K562 (cell line): Measurements from ENCODE around the gene RAD52. TPM values are rescaled to one million over a fixed set of nuclear protein-coding genes. Genes with fewer than 3 reads are reported as not detected.
A peak's percentile ranks its signal among the peaks of the same experiment; 100 is the strongest.

Source experiments
- ATF3 ChIP-seq, 2 experiments: fragments of 450-650 bp in 1 of 2; sonication (generic) in 1 of 2; formaldehyde crosslinking in 1 of 2; IDR thresholded peaks in 1 of 2; conservative IDR thresholded peaks in 1 of 2; 2 replicates each; pipeline versions ENCODE4 v1.6.1 to v1.8.1; 2016 to 2023; ENCODE audit warnings: mild to moderate bottlenecking in 2 of 2, moderate library complexity in 2 of 2, inconsistent platforms in 1 of 2, missing genetic modification reagents in 1 of 2
- BCLAF1 ChIP-seq, 2 experiments: fragments of 450-650 bp in 1 of 2; IDR thresholded peaks; 2 replicates each; pipeline ENCODE4 v1.6.1; 2011 to 2017; ENCODE audit warnings: low read depth in 2 of 2, antibody characterized with exemption in 1 of 2, borderline replicate concordance in 1 of 2, low read length in 1 of 2, mild to moderate bottlenecking in 1 of 2, mixed read lengths in 1 of 2; ENCODE audit not compliant: control insufficient read depth in 1 of 2
- CHD1 ChIP-seq: fragments of 200-600 bp; sonication (generic); IDR thresholded peaks from one replicate; pipeline ENCODE4 v1.6.1; 2012; ENCODE audit warnings: mild to moderate bottlenecking, moderate library complexity, low read length, inconsistent platforms
- ELF4 ChIP-seq: fragments of 450-650 bp; formaldehyde crosslinking; IDR thresholded peaks from 2 replicates; pipeline ENCODE4 v1.4.0; 2022; ENCODE audit warnings: missing genetic modification characterization
- EP300 ChIP-seq: IDR thresholded peaks from 2 replicates; pipeline ENCODE4 v1.6.1; 2012; ENCODE audit warnings: low read length, improper control_type of control experiment
- ETS1 ChIP-seq: conservative IDR thresholded peaks from 2 replicates; pipeline ENCODE4 v1.6.1; 2011; ENCODE audit warnings: low read depth, mild to moderate bottlenecking, low read length; ENCODE audit not compliant: control insufficient read depth
- ETV6 ChIP-seq, 3 experiments: fragments of 150-350 bp in 1 of 3; sonication (generic) in 1 of 3; formaldehyde crosslinking in 1 of 3; IDR thresholded peaks; 2 replicates each; pipeline versions ENCODE4 v1.6.1 to v1.8.0; 2014 to 2022; ENCODE audit warnings: borderline replicate concordance in 2 of 3, low read depth in 2 of 3, antibody characterized with exemption in 1 of 3, low read length in 1 of 3, mild to moderate bottlenecking in 1 of 3, missing genetic modification reagents in 1 of 3
- MITF ChIP-seq: IDR thresholded peaks from 2 replicates; pipeline ENCODE4 v1.6.1; 2014; ENCODE audit warnings: antibody characterized with exemption
- POLR2G ChIP-seq: fragments of 200-400 bp; formaldehyde crosslinking; IDR thresholded peaks from 2 replicates; pipeline ENCODE4 v1.6.1; 2017; ENCODE audit warnings: low read depth, mild to moderate bottlenecking, antibody characterized with exemption, low read length, moderate library complexity
- TBP ChIP-seq: optimal IDR thresholded peaks from 2 replicates; pipeline ENCODE3; 2011; ENCODE audit warnings: low read depth, low read length, improper control_type of control experiment
- TFAM ChIP-seq: fragments of 250-450 bp; sonication (Bioruptor Pico); conservative IDR thresholded peaks from 2 replicates; pipeline ENCODE4 v1.5.0; 2021; ENCODE audit warnings: mild to moderate bottlenecking, moderate library complexity
- THRA ChIP-seq: fragments of 450-650 bp; IDR thresholded peaks from 2 replicates; pipeline ENCODE4 v1.6.1; 2017; ENCODE audit warnings: mild to moderate bottlenecking, moderate library complexity
- ZBTB1 ChIP-seq: sonication (generic); formaldehyde crosslinking; IDR thresholded peaks from 2 replicates; pipeline ENCODE4 v1.8.1; 2023; ENCODE audit warnings: missing genetic modification reagents, low read depth, mild to moderate bottlenecking, borderline replicate concordance
- ZKSCAN3 ChIP-seq: fragments of 250-450 bp; sonication (Bioruptor Pico); IDR thresholded peaks from 2 replicates; pipeline ENCODE4 v1.4.0; 2020
- ZNF134 ChIP-seq: fragments of 250-450 bp; sonication (Bioruptor Pico); conservative IDR thresholded peaks from 2 replicates; pipeline ENCODE4 v1.4.0; 2020
- ZNF143 ChIP-seq: sonication (generic); formaldehyde crosslinking; IDR thresholded peaks from 2 replicates; pipeline ENCODE4 v1.9.0; 2022; ENCODE audit warnings: mild to moderate bottlenecking, missing genetic modification reagents
- ZNF699 ChIP-seq: fragments of 250-450 bp; sonication (Bioruptor Pico); IDR thresholded peaks from 2 replicates; pipeline ENCODE4 v1.8.0; 2021; ENCODE audit warnings: mild to moderate bottlenecking, moderate library complexity; ENCODE audit not compliant: insufficient replicate concordance
- polyA plus RNA-seq, 8 experiments: library from polyadenylated mRNA; depleted of rRNA in 4 of 8; stranded (reverse) in 5 of 8; unstranded in 3 of 8; fragments of >200 nt; fragmentation: Nextera tagmentation in 2 of 8; fragmentation: Illumina TruSeq in 1 of 8; extraction: Ambion mirVana in 2 of 8; extraction: Trizol in 1 of 8; gene quantifications; 2 replicates each; pipeline versions ENCODE4 v1.2.1 to v1.2.3, GENCODE V29; 2011 to 2014; ENCODE audit warnings: inconsistent platforms in 1 of 8, missing spikeins in 1 of 8
- total RNA-seq, 7 experiments: library from RNA; depleted of rRNA in 6 of 7; stranded (reverse); fragments of >200 nt in 6 of 7; fragmentation: Illumina TruSeq in 2 of 7; extraction: Trizol in 2 of 7; gene quantifications; 2 replicates each; pipeline versions ENCODE4 v1.2.1 to v1.2.3, GENCODE V29; 2011 to 2021; ENCODE audit warnings: low replicate concordance in 1 of 7

The RAD52 gene
- total and polyA plus RNA-seq, 9 of the 15 experiments (the other 6 are each of a cell fraction or from before 2014, with no cell fraction given), result 1.3 to 15.9 (median 9.3) TPM

- TF ChIP-seq THRA (no peak), ZNF699 (CRISPR knock-in tag) (no peak), ETV6 (IDR thresholded peaks at IDR 0.05; ENCODE audit: borderline replicate concordance in 1 of 2, low read depth in 2 of 2, low read length in 1 of 2) (0 out of 4 replicates have a peak, but pooled peaks of 1 of the 2 experiments have one; percentile 42), ETV6 (CRISPR knock-in tag; IDR thresholded peaks at IDR 0.05; ENCODE audit: borderline replicate concordance) (no peak), ZBTB1 (no peak), EP300 (peak; percentile 20), ZNF143 (peak; percentile 82), ZNF134 (no peak), ETS1 (0 out of 2 replicates have a peak, but pooled peaks have one; percentile 17), MITF (0 out of 2 replicates have a peak, but pooled peaks have one; percentile 11), ELF4 (no peak), POLR2G (peak; percentile 94), BCLAF1 (IDR thresholded peaks at IDR 0.05; ENCODE audit: borderline replicate concordance in 1 of 2, control insufficient read depth in 1 of 2, low read depth in 2 of 2, low read length in 1 of 2) (peak in 1 of 2 experiments; percentile 80; a peak in 1 of 4 replicates), CHD1 (no peak), ATF3 (IDR thresholded peaks at IDR 0.05) (peak; percentile 50), ATF3 (CRISPR knock-in tag; conservative IDR thresholded peaks at IDR 0.05) (no peak), TBP (peak; percentile 69), ZKSCAN3 (CRISPR knock-in tag) (no peak), TFAM (no peak)
Measured at GRCh38 chr12:949453-950191, at the start of gene RAD52 (continued).
